ENCODE data around the gene DPH5.
"Not testable (repeated sequence)": the region's sequence is repeated elsewhere in the genome, so short reads cannot be mapped to it uniquely, and the experiment has no call there.

Gene DPH5

DNA sequence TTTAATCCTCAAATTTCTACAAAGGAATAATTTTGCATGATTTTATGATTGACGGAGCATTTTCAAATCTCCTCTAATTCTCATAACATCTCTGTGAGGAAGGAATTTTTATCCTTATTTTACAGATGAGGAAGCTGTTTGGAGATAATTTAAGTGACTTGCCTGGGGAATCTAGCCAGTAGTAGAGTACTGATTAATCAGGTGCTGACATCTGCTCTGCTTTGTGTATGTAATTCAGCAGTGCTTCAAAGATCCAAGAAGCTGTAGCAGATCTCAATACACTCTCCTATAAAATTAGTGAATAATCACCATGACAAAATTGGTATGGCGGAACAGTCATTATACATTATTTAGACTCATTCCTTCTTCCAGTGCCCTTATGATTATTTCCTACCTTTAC, 46.0 kb downstream of the DPH5 start:
- DNase-seq, result no peak

DNA sequence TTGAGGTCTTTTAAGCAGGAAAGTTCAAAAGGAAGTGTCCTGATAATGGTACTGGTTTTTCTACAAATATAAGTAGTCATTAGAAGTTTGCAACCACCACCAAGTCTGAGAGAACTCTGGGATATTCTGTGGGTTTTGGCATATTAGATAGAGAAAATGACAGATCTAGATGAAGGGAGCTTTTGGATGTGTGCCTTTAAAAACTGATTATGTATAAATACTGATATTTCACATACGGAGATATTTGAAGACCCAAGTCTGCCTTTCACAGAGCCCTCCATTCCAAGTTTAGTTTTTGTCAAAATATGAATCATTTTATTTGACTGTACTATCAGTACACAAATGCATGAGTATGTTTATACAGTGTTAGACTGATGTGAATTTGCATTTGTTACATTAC, 48.6 kb downstream of the DPH5 start:
- DNase-seq, result no peak

DNA sequence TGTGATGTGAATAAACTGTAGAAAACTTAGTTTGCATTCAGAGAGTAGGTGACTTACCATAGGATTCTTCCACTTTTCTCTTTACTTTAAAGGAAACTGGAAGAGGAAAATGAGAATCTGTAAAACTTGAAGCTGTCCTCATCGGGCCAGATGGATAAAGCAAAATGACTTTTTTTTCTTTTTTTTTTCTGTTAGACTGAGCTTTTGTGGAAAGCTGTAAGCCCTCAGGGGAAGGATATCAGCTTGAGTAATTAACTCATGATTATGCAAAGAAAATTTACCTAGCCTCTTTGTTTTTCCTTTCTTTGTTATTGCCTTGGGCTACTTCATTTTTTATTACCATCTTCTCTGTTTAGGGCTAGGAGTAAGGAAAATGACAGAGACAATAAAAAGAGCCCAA, 53.4 kb downstream of the DPH5 start:
- no peak for DNase-seq

DNA sequence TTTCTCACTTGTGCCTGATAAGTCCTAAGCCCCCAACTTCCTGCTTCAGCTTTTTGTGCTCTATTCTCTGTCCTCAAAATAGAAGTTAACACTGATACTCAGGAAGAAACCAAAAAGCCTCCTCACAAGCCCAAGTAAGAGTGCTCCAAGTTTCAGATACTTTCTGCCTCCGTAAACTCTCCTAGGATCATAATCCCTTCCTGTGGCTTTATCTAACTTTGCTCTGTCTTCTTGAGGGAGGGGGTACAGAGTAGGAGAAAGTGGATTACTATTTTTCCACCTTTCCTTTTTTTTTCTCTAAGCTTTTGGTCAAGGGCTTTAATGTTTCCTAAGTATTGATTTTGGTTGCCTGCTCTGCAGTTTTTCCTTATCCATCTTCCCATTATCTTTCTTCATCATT, 54.6 kb downstream of the DPH5 start:
- no peak for DNase-seq

DNA sequence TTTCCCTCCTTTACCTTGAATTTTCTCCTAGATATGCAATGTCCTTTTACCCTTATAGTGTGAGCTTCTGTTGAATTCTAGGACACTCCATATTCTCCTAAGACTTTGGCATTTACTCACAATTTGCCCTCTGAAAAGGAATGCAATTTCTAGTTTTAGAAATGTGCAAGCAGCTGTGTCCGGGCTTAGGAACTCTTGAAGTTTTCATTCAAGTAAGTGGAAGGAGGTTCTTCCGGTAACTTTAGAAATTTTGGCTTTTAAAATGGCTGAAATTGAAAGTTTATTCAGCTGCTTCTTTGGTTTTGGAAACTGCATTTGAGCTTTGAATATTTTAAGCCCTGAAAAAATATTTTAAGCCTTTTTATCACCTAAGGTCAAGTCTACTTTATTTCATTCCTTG, 56.3 kb downstream of the DPH5 start:
- DNase-seq, result no peak

DNA sequence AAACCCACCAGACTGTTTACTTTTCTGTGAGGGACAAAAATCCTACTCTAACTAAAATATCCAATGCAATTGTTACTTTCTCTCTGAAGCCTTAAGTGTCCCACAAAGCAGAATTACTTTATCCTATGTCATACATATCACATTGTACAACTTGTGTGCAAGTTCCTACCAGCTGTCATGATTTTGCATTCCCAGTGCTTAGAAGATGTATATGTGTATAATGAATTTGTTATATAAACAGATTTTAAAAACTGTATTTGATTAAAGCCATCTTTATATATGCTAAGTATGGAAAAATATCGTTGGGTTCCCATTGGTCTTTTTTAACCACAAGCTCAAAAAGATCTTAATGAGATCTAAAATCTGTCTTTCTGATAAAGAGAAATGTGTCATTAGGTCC, 57.0 kb downstream of the DPH5 start:
- no peak for DNase-seq

DNA sequence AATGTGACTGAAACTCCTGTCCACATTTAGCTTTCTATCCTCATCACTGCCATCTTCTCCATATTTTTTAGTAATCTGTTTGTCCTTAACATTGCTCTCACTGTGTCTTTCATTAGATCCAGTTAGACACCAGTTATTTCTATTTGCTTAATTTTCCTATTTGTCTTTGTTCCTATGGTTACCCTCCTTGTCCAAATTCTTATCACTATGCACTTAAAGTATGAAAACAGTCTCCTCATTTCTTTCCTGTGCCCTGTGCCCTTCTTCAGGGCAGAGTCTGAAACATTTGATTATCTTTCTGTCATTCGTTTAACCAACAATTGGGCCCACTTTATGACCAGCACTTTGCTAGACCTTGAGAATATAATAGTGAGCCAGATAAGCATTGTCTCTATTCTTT, 65.5 kb downstream of the DPH5 start:
- DNase-seq, result no peak

DNA sequence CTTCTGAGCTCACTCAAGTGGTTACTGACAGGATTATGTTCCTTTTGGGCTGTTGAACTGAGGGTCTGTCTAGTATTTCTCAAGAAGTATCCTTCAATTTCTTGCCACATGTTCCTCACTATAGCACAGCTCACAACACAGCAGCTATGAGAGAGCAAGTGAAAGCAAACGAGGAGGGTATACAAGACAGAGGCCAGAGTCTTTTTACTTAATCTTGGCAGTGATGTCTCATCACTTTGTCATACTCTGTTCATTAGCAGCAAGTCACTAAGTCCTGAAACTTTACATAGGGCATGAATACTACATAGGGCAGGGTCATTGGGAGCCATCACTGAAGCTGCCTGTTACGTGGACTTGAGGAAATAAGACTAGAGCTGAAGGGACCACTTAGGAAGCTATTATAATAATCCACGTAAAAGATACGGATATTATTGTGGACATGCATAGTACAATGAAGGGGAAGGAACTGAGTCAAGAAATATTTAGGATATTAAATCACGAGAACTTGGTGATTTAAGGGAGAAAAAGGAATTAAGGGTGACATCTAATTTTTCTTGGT, 66.0 kb downstream of the DPH5 start:
- DNase-seq, result no peak

DNA sequence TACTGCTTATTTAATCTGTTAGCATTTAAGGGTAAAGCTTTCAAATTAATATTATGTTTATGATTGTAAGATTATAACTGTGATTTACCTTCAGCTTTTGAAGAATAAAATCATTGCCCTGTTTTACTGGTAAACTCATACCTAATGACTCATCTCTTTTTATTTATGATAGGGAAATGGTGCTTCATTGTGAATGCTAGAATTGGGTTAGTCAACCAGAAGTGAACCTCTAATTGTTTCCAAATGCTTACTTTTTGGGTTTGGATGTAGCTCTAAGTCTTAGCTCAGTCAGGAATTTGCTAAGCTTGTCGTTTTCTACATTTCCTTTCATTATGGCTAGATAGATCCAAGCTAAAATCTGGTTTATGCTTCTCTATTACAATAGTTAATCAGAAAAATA, 70.3 kb downstream of the DPH5 start:
- no peak for DNase-seq

DNA sequence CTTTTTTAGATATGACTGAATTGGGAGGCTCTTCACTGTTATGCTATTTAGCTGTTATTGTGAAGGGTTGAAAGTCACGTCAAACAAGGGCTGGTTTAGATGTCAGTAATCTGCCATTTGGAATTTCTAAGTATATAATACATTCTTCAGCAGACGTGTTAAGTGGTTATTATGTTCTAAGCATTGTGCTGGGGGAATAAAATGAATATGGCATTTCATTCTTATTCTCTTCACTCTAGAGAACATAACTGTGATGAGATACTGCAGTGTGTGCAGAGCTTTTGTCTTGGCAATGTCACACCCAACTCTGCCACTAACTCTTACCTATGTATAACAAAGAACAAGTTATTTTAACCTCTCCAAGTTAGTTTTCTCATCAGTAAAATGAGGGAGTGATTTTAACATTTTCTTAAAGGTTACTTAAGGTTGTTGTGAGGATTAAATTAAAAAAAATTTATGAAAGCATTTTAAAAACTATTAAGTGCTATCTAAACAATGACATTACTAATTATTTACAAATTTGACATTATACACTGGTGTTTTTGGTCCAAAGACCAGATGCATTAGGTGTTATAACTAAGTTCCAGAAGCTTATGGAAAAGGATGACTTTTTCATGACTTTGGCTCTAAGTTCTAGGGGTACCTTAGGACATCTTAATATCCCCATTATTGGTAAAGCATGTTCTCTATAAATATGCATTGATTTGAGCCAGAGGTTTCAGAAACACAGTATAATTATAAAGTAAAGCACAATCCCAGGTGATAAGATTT, 71.4 kb downstream of the DPH5 start:
- DNase-seq, result no peak

DNA sequence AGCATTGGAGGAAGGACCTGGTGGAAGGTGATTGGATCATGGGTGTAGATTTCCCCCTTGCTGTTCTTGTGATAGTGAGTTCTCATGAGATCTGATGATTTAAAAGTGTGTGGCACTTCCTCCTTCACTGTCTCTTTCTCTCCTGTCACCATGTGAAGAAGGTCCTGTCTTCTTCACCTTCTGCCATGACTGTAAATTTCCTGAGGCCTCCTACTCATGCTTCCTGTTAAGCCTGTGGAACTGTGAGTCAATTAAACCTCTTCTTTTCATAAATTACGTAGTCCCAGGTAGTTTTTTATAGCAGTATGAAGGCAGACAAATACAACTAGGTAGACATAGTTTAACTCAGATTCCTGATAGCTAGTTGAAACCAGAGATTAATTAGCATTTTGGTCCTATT, 72.6 kb downstream of the DPH5 start:
- peak; percentile 30 for DNase-seq

DNA sequence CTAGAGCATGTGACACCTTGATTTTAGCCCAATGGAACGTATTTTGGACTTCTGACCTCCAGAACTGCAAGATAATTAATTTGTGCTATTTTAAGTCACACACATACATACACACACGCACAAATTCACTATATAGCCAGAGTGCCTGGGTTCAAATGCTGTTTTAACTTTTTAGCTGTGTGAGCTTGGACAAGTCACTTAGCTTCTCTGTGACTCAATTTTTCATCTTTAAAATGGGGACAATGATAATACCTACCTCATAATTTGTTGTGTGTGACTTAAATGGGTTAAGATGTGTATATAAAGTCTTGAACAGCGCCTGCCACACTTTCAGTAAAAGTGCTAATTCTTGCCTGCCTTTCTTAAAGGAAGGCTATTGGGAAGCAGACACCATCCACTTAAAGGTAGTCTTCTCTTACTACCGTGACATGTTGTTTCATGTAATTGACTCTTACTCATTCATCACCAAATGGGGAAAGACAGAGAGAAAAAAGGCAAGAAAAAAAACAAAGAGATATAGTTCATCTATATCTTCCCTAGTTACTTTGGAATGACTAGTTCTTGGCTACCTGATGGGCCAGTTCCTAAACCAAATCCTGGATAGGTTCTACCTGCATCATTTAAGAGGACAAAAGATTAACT, 73.4 kb downstream of the DPH5 start:
- no peak for DNase-seq

DNA sequence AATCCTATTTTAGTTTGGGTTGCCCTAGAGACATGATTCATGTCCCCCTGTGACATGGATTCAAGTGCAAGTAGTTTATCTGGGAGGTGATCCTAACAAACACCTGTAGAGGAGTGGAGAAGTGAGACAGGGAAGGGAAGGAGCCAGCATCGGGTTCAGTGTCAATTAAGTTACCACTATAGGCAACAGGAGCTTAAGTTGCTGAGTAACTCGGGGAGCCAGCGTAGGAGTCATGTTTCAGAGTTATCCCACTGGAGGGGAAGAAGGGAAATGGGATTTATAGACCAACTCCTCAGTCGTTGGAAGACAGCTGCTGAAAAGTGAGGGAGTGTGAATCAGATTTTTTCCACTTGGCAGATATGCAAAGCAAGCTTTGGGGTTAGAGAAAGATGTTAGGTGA, 74.8 kb downstream of the DPH5 start:
- no peak for DNase-seq

DNA sequence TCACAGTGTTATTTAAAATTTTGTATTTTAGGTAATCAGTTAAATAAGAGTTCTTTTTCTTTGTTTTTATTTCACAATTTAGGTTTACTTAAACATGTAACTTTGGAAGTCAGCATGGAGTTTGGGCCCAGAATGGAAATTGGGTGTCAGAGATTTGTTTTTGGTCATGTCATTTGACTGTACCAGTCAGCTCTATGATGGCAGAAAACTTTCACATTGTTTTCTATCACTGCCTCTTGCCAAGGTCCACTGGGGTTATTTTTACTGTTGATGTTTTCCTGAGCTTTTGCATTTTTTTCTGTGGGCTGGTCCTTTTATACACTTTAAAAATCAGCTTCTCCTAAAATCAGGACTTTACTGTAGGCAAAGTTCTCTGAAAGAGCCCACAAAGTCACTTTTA, 75.2 kb downstream of the DPH5 start:
- no peak for DNase-seq

DNA sequence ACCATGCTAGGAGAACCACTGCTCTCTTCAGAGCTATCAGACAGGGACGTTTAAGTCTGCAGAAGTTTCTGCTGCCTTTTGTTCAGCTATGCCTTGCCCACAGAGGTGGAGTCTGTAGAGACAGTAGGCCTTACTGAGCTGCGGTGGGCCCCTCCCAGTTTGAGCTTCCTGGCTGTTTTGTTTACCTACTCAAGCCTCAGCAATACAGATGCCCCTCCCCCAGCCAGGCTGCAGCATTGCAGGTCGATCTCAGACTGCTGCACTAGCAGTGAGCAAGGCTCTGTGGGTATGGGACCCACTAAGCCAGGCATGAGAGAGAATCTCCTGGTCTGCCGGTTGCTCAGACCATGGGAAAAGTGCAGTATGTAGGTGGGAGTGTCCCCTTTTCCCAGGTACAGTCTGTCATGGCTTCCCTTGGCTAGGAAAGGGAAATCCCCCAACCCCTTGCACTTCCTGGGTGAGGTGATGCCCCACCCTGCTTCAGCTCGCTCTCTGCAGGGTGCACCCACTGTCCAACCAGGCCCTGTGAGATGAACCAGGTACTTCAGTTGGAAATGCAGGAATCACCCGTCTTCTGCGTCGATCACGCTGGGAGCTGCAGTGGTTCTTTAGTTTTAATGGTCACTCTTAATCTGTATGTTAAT, 75.9 kb downstream of the DPH5 start:
- peak; percentile 90 for DNase-seq

DNA sequence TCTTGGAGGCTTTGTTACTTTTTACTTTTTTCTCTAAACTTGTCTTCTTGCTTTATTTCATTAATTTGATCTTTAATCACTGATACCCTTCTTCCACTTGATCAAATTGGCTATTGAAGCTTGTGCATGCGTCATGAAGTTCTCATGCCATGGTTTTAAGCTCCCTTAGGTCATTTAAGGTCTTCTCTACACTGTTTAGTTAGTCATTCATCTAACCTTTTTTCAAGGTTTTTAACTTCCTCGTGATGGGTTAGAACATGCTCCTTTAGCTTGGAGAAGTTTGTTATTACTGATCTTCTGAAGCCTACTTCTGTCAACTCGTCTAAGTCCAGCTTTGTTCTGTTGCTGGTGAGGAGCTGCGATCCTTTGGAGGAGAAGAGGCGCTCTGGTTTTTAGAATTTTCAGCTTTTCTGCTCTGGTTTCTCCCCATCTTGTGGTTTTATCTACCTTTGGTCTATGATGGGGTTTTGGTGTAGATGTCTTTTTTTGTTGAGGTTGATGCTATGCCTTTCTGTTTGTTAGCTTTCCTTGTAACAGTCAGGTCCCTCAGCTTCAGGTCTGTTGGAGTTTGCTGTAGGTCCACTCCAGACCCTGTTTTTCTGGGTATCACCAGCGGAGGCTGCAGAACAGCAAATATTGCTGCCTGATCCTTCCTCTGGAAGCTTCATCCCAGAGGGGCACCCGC, 76.7 kb downstream of the DPH5 start:
- not testable (repeated sequence) for DNase-seq

DNA sequence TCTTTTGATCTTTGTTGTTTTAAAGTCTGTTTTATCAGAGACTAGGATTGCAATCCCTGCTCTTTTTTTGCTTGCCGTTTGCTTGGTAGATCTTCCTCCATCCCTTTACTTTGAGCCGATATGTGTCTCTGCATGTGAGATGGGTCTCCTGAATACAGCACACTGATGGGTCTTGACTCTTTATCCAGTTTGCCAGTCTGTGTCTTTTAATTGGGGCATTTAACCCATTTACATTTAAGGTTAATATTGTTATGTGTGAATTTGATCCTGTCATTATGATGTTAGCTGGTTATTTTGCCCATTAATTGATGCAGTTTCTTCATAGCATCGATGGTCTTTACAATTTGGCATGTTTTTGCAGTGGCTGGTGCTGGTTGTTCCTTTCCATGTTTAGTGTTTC, 77.8 kb downstream of the DPH5 start:
- DNase-seq, result not testable (repeated sequence)

DNA sequence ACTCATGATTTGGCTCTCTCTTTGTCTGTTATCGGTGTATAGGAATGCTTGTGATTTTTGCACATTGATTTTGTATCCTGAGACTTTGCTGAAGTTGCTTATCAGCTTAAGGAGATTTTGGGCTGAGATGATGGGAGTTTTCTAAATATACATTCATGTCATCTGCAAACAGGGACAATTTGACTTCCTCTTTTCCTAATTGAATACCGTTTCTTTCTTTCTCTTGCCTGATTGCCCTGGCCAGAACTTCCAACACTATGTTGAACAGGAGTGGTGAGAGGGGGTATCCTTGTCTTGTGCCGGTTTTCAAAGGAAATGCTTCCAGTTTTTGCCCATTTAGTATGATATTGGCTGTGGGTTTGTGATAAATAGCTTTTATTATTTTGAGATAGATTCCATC, 79.5 kb downstream of the DPH5 start:
- not testable (repeated sequence) for DNase-seq

DNA sequence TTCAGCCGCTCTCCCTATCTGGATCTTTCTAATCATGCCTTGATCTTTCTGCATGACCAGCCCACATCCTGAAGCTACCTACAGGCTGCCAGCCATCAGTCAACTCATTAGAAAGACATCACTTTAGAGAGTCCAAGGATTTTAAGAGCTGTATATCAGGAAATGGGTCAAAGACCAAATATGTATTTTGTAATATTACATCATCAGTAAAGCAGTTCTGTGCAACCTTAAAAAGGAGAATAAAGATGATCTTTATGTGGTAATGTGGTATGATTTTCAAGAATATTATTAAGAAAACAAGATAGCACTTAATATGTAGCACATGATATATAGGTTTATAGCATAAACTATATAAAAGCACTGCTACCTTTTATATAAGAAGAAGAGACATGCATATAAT, 82.1 kb downstream of the DPH5 start:
- DNase-seq, result no peak

DNA sequence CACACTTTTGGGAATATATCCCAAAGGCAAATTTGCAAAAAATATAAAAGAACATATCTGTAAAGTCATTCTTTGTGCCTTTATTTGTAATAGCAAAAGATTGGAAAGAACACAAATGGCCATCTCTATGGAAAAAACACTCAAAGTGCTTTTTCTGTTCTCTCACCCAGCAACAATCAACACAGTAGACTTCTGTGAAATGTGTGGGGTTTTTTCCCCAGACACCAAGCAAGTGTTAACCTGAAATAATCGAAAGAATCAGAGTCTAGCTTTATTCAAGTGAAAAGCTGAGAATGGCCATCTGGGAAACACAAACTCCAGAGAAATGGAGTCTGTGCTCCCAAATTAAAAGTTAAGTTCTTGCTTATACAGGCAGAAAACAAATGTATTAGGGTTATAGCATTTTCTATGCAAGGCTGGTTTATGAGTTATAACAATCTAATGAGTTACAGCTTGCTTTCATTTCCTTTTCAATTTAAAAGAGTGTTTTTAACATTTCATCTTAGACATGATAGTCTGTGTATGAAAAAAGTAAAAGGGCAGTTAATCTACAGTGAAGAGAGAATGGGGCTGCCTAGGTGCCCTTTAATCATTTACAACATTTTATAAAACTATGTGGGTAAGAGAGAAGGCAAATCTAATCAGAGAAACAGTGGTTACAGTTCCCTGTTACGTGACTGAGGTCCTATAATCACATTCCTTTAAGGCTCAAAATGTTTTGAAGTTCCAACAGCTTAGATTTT, 83.1 kb downstream of the DPH5 start:
- no peak for DNase-seq

DNA sequence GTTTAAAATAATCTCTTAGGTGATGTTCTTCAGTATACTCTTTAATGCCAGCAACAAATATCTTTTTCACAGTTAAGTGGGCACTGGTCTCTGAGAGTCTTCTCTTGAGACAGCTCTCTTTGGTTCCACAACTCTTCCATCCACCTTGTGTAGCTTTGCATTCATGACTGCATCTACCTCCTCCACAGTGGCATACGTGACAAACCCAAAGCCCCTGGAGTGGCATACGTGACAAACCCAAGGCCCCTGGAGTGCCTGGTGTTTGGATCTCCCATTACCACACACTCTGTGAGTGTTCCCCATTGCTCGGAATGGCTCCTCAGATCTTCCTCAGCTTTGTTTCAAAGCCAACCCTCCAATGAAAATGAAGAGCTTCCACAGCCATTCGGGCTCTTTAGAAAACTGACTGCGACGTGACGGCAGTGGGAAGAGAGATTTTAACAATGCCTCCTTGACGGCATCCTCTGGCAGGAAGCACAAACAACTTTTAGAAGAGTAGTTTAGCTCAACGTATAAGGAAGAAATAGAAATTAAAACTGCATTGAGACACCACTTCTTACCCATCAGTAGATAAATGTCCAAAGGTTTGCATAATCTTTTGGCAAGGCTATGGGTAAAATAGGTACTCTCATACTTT, 83.9 kb downstream of the DPH5 start:
- no peak for DNase-seq

DNA sequence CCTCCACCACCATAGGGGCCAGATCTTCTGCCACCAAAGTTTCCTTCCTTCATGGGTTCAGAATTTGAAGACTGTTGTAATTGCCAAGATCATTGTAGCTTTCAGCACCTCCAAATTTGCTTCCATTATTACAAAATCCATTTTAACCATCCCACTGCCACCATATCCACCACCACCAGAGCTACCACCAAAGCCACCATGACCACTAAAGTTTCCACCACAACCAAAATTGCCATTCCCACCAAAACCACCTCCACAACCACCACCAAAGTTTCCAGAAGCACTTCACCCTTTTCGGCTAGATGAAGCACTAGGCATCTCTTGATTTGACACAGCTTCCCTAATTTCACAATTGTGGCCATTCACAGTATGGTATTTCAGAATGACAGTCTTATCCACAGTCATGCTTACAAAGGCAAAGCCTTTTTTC, 84.5 kb downstream of the DPH5 start:
- no peak for DNase-seq
